Epithelial cell of proximal tubule (primary cell): ENCODE measurements around the gene IRX3. TPM values are rescaled to one million over a fixed set of nuclear protein-coding genes. Genes with fewer than 3 reads are reported as not detected.

Source experiments
- DNase-seq: peaks from one replicate; pipeline ENCODE4 v3.0.0-alpha.2; 2011; ENCODE audit warnings: low read depth
- H3K4me3 ChIP-seq: 2 replicates; pipeline ENCODE4 v1.5.1; 2011; ENCODE audit warnings: low read depth, mild to moderate bottlenecking, low read length
- total RNA-seq: library from RNA; depleted of rRNA; stranded (reverse); fragments of >200 nt; gene quantifications from 2 replicates; pipeline ENCODE4 v1.2.3, GENCODE V29; 2015
- TF ChIP-seq, protein P1 (sequence below): conservative IDR thresholded peaks from 2 replicates; pipeline ENCODE4 v1.5.1; 2012; ENCODE audit warnings: low read depth, mild to moderate bottlenecking, low read length

Gene IRX3
- total RNA-seq, 1 donor from 2014 or later = 28.7 TPM

DNA sequence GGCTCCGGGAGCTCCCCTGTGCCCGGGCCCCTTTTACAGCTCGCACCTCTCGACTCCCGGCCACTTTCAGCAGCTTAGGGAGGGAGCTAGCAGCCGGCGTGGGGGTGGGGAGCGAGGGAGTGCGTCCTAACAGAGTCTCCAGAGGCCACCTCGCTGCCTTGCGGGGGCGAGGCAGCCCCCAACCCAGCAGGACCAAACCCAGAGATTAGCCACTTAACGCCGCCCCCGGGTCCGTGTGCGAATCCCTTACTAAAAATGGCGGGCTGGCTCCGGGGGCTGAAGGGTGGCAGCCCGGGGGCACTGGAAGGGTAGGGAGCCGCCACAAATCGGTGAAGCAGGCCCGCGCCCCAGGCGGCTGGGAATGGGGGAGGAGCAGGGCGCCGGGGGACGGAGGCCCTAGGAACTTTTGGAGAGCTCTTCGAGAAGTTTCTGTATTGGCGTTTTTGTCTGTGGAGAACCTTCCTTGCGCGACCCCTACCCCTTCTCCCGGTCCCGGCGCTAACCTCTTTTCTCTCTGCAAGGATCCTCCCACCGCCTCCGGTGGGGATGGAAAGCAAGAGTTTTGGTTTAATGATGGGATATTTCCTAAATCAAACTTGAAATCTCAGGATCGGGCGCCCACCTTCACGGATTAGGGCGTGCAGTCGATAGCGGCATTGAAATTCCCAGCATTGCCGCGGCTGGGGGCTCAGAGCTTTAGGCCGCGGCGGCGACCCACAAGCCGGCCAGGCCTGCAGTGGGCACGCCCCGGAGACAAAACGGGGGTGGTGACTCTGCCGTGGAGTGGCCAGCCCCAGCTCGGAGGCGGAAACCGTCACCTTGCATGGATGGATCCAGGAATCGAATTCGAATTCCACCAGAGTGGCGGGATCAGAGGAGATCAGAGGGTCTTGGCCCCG, 793 bp upstream of the IRX3 start:
- TF ChIP-seq, protein P1, sequence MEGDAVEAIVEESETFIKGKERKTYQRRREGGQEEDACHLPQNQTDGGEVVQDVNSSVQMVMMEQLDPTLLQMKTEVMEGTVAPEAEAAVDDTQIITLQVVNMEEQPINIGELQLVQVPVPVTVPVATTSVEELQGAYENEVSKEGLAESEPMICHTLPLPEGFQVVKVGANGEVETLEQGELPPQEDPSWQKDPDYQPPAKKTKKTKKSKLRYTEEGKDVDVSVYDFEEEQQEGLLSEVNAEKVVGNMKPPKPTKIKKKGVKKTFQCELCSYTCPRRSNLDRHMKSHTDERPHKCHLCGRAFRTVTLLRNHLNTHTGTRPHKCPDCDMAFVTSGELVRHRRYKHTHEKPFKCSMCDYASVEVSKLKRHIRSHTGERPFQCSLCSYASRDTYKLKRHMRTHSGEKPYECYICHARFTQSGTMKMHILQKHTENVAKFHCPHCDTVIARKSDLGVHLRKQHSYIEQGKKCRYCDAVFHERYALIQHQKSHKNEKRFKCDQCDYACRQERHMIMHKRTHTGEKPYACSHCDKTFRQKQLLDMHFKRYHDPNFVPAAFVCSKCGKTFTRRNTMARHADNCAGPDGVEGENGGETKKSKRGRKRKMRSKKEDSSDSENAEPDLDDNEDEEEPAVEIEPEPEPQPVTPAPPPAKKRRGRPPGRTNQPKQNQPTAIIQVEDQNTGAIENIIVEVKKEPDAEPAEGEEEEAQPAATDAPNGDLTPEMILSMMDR = no peak
- DNase-seq = no peak
- peak overlapping the region; percentile 69 for H3K4me3 ChIP-seq

DNA sequence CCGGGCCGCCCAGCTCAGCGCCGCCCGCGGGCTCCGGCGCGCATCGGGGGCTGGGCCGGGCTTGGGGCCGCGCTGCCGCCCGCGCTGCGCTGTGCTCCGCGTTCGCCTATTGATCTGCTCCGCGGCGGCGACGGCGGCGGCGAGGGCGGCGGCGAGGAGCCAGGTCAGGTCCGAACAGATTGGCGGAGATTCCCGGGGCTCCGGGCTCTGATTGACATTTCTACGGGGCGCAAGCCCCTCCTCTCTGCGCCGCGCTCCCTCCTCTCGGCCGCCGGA, 559 bp downstream of the IRX3 start:
- TF ChIP-seq, protein P1 = no peak
- no peak for DNase-seq
- peak overlapping the region; percentile 69 for H3K4me3 ChIP-seq

DNA sequence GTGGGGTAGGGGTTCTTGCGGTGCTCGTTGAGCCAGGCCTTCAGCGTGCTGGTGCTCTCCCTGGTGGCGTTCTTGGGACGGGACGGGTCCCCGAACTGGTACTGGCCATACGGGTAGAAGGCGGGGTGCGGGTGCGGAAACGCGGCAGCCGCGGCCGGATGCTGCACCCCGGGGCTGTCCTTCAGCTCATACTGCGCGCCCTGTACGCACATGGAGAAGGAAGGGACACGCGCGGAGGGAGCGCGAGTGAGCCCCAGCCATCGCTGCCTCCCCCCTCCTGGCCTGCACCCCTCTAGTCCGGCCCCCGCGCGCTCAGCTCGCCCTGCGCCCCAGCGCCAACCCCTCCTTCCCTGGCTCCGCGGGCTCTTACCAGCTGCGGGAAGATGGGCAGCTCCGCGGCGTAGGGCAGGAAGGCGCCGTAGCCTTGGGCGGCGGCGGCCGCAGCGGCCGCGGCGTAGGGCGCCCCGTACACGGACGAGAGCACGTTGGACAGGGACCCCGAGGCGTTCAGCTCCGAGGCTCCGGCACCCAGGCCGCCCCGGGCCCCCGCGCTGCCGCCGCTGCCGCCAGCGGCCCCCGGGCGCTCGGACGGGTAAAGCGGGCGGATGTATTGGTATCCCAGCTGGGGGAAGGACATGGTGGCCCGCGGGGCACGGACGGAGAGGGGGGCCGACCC, 1.0 kb downstream of the IRX3 start:
- no peak for DNase-seq
- TF ChIP-seq, protein P1 = no peak
- H3K4me3 ChIP-seq = peak overlapping the region; percentile 69

DNA sequence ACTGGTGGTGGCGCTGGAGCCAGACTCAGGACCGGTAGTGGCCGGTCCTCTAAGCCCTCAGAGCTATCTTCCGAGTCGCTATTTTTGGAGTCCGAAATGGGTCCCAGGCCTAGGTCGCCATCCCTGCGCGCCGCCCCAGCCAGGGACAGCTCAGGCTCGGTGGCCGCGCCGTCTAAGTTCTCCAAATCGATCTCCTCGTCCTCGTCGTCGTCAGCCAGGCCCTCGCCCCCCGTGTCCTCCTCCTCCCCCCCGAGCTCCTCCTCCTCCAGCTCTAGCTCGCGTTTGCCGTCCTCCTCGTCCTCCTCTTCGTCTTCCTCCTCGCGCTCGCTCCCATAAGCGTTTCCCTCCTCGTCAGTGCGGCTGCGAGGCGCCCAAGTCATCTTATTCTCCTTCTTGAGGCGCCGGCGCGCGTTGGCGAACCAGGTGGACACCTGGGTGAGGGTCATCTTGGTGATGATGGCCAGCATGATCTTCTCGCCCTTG, 1.6 kb downstream of the IRX3 start:
- no peak for DNase-seq
- peak overlapping the region; percentile 69 for H3K4me3 ChIP-seq
- TF ChIP-seq, protein P1 = no peak

DNA sequence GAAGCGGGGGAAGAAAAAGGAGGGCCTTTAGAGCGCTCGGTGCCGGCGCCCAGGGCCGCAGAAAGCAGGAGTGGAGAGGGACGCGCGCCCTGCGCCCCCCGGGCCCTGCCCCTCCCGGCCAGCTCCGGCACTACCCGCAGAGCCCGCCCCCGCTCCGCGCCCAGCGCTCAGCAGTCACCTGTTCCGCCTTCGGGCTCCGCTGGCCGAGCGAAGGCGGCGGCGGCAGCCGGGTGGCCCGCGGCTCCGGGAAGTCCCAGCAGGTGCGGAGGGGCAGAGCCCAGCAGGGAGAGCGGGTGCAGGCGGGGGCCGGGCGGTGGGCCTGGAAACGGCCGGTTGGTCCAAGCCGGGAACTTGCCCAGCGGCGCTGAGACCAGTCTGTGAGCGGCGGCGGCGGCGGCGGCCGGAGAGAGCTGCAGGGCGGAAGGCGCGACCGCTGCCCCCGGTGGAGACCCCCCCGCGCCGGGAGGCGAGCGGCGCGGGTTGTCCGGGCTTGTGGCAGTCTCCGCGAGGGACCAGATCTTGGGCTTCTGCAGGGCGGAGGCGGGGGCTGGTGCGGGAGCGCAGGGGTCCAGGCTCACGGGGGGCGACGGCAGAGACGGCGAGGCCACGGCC, 2.2 kb downstream of the IRX3 start:
- TF ChIP-seq, protein P1 = no peak
- no peak for DNase-seq
- peak overlapping the region; percentile 69 for H3K4me3 ChIP-seq

DNA sequence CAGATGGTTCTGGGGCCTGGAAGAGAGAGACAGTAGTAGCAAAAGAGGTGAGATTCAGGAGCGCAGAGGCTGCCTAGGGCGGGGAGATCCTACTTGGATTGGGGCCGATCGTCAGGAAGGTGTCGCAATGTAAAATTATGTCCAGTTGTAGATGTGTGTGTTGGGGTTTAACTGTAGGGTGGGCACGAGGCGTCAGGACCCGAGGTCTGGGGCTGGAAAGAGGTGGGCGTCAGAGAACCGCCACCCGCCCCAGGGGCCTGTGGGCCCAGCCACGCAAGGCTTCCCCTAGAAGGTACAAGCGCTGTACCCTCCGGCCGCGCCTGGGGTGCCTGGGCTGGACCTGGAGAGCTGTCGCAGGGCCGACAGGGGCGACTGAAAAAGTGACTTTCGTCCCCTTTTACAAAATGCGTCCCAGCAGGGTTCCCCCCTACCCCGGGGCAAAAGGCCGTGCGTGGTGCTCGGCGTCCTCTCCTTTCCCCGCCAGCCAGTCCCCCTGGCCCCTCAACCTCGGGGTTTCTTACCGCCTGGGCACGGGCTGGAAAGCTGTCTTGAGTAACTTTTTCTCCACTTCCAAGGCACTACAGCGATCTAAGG, 2.8 kb downstream of the IRX3 start:
- DNase-seq = no peak
- H3K4me3 ChIP-seq = peak overlapping the region; percentile 69
- TF ChIP-seq, protein P1 = no peak
